GM21576 (cell line): ENCODE data around the gene G6PC2.
"Not testable (repeated sequence)": the region's sequence is repeated elsewhere in the genome, so short reads cannot be mapped to it uniquely, and the experiment has no call there.

Source experiments
- ATAC-seq: cut with Tn5 transposase; IDR thresholded peaks from one replicate; pipeline ENCODE4 v1.9.1; 2021; ENCODE audit warnings: mild to moderate bottlenecking, moderate library complexity; ENCODE audit not compliant: unreplicated experiment

The G6PC2 gene

GRCh38 chr2:168901003-168901402 lies at the start of gene G6PC2:
TSS of gene G6PC2 (plus strand) at chr2:168901291. CDS start at chr2:168901332, 41 bp downstream.
- ATAC-seq = no peak

DNA sequence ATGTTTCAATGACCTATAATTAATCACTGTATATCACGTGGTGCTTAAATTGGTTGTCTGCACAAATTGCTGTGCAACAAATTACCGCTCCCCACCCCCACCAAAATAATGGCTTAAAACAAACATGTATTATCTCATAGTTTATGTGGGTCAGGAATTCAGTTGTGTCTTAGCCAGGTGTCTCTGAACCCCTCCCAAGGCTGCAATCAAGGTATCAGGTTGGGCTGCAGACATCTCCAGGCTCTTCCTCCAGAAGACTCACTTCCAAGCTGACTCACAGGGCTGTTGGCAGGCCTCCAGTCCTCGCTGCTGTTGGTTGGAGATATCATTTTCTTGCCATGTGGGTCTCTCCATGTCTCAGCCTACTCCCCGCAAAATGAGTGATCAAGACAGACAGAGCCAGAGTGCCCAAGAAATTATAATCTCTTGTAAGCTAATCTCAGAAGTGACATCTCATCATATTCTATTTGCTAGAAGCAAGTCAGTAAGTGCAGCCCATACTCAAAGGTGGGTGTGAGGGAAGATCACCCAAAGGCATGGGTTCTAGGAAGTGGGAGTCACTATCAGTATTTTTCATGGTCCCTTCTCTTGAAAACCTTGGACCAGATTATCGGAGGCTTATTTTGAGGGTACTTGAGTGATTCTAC lies 49.3 kb upstream of the G6PC2 start:
- no peak for ATAC-seq

GRCh38 chr2:168852481-168852880 lies 48.6 kb upstream of the G6PC2 start:
- no peak for ATAC-seq

DNA sequence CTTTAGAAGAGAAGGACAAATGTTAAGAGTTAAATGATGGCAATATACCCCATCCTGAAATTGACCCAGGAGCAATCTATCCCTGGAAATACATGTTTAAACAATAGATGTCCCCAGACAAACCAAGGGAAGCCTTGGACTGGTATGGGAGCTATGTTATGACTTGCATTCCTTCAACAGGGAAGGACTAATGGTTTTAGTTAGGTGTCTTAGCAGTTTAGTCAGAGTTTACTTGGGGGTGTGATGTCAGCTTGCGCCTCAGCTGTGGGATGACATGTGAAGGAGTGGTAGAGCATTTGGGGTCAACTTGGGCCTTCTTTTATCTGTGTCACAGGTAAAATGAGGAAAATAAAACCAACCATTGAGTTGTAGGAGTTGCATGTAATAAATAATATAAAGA lies 47.6 kb upstream of the G6PC2 start:
- ATAC-seq = no peak

DNA sequence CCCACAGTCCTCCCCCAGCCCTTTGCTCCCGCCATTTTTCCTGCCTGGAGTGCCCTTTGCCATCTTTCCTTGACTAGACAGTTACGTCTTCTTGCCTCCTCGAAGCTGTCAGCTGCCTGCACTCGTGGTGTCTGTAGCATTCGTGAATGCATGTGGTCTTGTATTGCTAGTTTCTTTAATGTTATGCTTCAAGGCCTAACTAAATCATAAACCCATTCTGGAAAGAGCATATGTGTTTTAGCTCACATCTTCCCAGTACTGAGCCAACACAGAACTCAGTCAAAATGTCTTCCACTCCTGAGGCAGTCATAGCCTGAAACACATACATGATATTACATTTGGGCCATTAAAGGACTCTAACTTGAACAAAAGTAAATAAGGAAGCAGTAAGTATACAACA lies 46.4 kb upstream of the G6PC2 start:
- no peak for ATAC-seq

DNA sequence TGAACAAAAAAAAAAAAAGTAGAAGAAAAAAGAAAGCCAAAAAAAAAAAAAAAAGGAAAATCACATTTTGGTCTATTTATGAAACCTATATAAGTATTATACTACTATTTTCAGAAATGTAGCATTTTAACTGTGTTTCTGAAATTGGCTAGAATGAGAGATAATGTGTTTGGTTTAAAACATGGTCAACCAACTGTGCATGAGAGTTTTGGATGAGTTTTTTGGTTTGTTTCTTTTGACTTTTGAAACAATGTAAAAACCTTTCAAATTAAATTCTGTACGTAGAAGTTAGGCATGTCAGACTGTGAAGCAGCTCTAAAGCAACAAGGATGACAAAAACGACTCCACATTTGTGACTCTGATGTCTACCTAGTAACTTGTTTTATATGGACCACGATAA lies 45.5 kb upstream of the G6PC2 start:
- ATAC-seq = no peak

- no peak for ATAC-seq
Measured at GRCh38 chr2:168858146-168858545, 42.9 kb upstream of the G6PC2 start.

- ATAC-seq = not testable (repeated sequence)
Measured at GRCh38 chr2:168867164-168867563, 33.9 kb upstream of the G6PC2 start.

- not testable (repeated sequence) for ATAC-seq
Measured at GRCh38 chr2:168870369-168870768, 30.7 kb upstream of the G6PC2 start.

- not testable (repeated sequence) for ATAC-seq
Measured at GRCh38 chr2:168870824-168871223, 30.3 kb upstream of the G6PC2 start.

- ATAC-seq = no peak
Measured at GRCh38 chr2:168874368-168875054, 26.6 kb upstream of the G6PC2 start.

GRCh38 chr2:168882163-168882562 lies 18.9 kb upstream of the G6PC2 start:
- not testable (repeated sequence) for ATAC-seq

- ATAC-seq = no peak
Measured at GRCh38 chr2:168884975-168885374, 16.1 kb upstream of the G6PC2 start.

GRCh38 chr2:168889635-168890005 lies 11.5 kb upstream of the G6PC2 start:
- peak; percentile 1 for ATAC-seq

- ATAC-seq = peak; percentile 100
Measured at GRCh38 chr2:168890006-168890782, 10.9 kb upstream of the G6PC2 start, which contains the start of gene SPC25. TSS of gene SPC25 (minus strand) at chr2:168890430. CDS start at chr2:168889519, 911 bp downstream.

DNA sequence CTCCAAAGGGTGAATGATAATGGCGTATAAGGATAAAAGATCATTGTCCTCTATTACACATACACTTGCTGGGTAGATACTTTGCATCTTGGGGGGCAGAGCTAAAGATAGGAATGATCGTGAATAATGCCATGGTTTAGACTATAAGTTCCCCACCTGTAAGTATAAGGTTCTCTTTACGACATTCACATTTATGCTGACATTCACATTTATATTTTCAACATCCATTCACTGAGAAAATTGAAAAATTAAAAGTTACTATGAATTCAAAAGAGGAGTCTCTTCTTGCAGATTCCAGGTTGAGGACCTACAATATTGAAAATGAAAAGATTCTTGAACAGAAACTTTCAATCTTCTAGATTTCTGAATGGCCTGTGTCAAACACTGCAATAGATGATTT lies 8.8 kb upstream of the G6PC2 start:
- ATAC-seq = no peak

GRCh38 chr2:168894101-168894500 lies 7.0 kb upstream of the G6PC2 start:
- no peak for ATAC-seq

- ATAC-seq = no peak
Measured at GRCh38 chr2:168894720-168895119, 6.4 kb upstream of the G6PC2 start.

DNA sequence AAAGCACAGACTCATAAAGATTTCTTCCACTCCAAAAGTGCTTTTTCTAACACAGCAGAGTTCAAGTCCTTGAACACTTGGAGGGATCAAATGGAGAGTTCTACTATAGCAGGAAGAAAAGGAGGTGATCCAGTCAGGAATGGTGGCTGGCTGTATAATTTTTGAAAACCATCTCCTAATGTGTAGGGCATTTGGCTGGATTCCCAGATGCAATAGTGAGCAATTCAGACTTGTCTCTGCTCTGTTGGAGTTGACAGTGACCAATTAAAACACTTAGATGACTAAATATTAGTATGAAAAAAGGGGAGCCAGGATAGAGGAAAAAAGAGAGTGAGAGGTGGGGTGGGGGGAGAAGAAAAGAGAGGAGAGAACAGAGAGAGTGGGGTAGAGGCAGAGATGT lies 5.3 kb upstream of the G6PC2 start:
- ATAC-seq = no peak

- ATAC-seq = no peak
Measured at GRCh38 chr2:168896783-168897182, 4.3 kb upstream of the G6PC2 start.

- ATAC-seq = no peak
Measured at GRCh38 chr2:168897449-168897848, 3.6 kb upstream of the G6PC2 start.

DNA sequence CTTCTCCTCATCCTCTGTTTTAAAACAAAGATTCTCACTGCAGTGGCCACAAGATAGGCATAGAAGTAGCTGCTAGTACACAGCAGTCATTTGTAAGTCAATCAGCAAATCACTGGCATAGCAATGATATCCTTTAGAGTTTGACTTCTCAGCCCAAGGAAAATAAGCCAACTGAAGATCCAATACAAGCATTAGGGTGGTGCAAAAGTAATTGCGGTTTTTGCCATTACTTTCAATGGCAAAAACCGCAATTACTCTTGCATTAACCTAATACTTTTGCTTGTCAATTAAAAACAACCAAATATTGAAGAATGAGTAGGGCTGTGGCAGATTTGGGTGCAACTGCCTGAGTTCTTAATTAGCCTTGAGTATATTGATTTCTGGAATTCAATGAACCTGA lies 2.8 kb downstream of the G6PC2 start:
- ATAC-seq = no peak
